Kidney epithelial cell (primary cell): ENCODE data around the gene TENM4. TPM values are rescaled to one million over a fixed set of nuclear protein-coding genes. Genes with fewer than 3 reads are reported as not detected.

ENCODE experiments used
- DNase-seq: peaks from one replicate; pipeline ENCODE4 v3.0.0-alpha.2; 2010; ENCODE audit warnings: low read depth
- H3K27me3 ChIP-seq: 2 replicates; pipeline ENCODE4 v1.6.0; 2011; ENCODE audit warnings: low read length; ENCODE audit not compliant: control insufficient read depth, insufficient read depth
- H3K36me3 ChIP-seq: 2 replicates; pipeline ENCODE4 v1.5.1; 2011; ENCODE audit warnings: low read length; ENCODE audit not compliant: control insufficient read depth, insufficient read depth
- H3K4me3 ChIP-seq: 2 replicates; pipeline ENCODE4 v1.5.1; 2011; ENCODE audit warnings: low read depth, mild to moderate bottlenecking, control low read depth, low read length
- total RNA-seq: library from RNA; depleted of rRNA; stranded (reverse); fragments of >200 nt; gene quantifications from 2 replicates; pipeline ENCODE4 v1.2.3, GENCODE V29; 2015
- TF ChIP-seq, protein P1 (sequence below): IDR thresholded peaks from 2 replicates; pipeline ENCODE4 v1.5.1; 2011; ENCODE audit warnings: mild to moderate bottlenecking, moderate library complexity, low read length, control low read depth, inconsistent platforms; ENCODE audit not compliant: insufficient read depth, poor library complexity, severe bottlenecking

TENM4 gene
- total RNA-seq, 1 donor from 2014 or later: 35.3 TPM

DNA sequence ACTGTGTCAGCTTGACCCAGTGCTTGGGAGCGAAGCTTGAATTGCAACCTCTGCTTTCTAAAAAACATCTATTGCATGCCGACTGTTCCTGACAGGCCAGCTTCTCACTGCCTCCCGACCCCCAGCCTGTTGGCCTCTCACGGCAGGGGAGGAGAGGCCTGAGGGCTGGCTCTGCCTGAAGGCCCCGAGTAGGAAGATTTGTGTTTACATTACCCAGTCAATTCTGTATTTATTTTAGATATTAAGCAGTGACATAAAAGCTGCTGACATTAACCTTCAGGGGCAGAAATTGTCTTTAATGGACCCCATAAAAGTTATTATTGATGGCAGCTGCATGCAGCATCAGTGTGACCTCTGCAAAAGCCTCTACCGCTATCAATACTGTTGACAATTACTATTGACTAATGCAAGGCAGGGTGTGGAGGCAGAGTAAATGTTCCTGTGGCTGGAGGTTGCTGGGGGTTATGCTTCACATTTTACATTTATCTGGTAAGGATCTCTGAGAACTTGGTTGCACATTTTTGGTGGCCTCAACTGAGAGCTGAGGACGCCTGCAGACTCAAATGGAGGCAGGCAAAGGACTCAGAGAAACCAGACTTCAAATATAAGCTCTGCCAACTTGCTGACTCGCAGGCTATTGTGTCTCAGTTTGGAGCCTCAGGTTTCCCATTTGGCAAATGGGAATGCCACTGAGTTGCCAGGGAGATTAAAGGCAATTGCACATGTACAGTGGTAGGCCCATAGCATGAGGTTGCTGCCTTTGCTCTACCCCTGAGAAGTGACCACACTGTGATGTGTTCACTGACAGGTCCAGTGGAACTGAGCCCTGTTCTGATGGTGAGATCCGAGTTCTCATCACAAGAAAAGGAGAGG, 380.5 kb downstream of the TENM4 start:
- H3K36me3 ChIP-seq: no peaks in the 10 kb centered on the region
- DNase-seq: no peak
- H3K4me3 ChIP-seq: no peak overlapping the region
- no peaks in the 10 kb centered on the region for H3K27me3 ChIP-seq
- TF ChIP-seq, protein P1, sequence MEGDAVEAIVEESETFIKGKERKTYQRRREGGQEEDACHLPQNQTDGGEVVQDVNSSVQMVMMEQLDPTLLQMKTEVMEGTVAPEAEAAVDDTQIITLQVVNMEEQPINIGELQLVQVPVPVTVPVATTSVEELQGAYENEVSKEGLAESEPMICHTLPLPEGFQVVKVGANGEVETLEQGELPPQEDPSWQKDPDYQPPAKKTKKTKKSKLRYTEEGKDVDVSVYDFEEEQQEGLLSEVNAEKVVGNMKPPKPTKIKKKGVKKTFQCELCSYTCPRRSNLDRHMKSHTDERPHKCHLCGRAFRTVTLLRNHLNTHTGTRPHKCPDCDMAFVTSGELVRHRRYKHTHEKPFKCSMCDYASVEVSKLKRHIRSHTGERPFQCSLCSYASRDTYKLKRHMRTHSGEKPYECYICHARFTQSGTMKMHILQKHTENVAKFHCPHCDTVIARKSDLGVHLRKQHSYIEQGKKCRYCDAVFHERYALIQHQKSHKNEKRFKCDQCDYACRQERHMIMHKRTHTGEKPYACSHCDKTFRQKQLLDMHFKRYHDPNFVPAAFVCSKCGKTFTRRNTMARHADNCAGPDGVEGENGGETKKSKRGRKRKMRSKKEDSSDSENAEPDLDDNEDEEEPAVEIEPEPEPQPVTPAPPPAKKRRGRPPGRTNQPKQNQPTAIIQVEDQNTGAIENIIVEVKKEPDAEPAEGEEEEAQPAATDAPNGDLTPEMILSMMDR: no peak

DNA sequence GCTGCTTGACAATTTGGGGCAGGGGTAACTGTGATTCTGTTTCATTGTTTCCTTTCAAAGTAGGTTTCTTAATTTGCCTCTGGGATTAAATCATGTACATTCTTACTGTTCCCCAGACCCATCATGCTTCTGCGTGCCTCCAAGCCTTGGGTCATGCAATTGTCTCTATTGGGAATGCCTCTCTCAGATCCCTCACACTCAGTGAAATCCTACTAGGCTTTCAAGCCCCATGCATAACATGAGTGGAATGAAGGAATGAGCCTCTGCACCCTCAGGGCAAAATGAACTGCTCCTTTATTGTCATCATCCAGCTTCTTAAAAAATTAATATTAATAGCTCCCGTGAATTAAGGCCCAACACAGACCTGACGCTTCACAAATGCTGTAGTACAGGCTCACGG, 381.7 kb downstream of the TENM4 start:
- no peak for DNase-seq
- TF ChIP-seq, protein P1: no peak
- H3K36me3 ChIP-seq: no peaks in the 10 kb centered on the region
- H3K4me3 ChIP-seq: no peak overlapping the region
- H3K27me3 ChIP-seq: no peaks in the 10 kb centered on the region

DNA sequence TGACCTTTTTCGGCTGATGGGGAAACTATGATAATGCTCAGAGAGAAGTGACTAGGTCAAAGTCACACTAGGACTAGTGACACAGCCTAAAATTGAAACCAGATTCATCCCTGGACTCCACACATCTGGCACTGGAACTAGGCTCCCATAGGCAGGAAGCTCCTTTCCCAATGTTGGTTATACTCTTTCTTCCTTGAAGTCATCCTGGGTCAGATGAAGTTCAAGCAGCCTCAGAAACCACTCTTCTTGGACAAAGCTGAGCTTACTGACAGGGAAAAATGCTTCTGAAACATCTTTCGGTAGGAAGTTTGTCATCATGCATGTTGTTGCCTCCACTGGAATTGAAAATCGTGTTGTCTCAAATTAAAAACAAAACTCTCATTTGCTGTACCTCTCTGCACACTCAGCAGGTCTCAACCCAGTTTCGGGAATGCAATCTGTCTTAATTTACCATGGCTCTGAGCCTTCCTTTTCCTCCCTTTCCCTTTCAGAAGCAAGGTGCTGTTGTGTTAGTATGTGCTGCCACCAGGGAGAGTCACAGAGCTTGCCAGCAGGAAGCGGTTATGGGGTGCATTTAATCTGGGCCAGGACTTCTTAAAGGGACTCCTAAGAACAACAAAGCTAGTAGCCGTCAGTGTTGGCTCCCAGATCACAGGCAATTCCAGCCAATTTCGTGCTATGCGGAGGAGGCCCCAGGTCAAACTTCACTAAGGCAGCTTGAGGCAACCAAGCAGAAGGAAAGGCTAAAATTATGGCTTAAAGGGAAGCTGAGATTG, 384.8 kb downstream of the TENM4 start:
- Histone ChIP-seq H3K4me3 (no peak overlapping the region), H3K27me3 (no peaks in the 10 kb centered on the region), H3K36me3 (no peaks in the 10 kb centered on the region)
- TF ChIP-seq, protein P1: no peak
- no peak for DNase-seq

DNA sequence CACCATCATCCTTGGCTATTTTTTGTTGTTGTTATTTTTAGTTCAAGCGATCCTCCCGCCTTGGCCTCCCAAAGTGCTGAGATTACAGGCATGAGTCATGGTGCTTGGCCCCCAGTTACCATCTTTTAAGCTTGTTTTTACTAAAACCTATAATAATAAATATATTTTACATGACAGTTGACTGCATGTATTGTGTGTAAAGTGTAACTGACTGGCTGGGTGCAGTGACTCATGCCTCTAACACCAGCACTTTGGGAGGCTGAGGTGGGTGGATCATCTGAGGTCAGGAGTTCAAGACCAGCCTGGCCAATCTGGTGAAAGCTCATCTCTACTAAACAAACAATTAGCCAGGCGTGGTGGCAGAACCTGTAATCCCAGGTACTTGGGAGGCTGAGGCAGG, 386.2 kb downstream of the TENM4 start:
- Histone ChIP-seq H3K27me3 (no peaks in the 10 kb centered on the region), H3K4me3 (no peak overlapping the region), H3K36me3 (no peaks in the 10 kb centered on the region)
- DNase-seq: no peak
- TF ChIP-seq, protein P1: no peak

DNA sequence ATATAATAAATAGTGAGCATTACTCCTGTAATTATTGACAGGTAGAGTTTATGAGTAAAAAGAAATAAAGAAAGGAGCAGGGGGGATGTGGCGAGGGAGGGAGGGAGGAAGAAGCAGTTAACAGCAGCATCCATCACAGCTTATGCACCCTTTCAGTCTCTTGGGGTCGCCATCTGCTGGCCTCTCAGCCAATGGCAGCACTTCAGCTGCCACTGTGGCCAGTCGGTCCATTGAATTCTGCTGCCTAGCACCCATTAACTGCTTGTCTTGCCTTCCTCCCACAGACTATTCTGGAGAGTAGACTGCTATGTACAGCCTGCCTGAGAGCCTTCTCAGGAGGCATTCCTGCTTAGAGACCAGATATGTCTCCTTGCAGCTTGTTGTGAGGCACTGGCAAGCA, 388.3 kb downstream of the TENM4 start:
- TF ChIP-seq, protein P1: peak; percentile 51
- no peak overlapping the region for H3K4me3 ChIP-seq

More for the DNA sequence above, 388.3 kb downstream of the TENM4 start:
- Histone ChIP-seq H3K27me3 (no peaks in the 10 kb centered on the region), H3K36me3 (no peaks in the 10 kb centered on the region)
- DNase-seq: no peak
